ENCODE data around the gene DCTD. TPM values are rescaled to one million over a fixed set of nuclear protein-coding genes. Genes with fewer than 3 reads are reported as not detected.
A peak's percentile ranks its signal among the peaks of the same experiment; 100 is the strongest.

DCTD gene
- total and polyA plus RNA-seq, 2 of the 13 experiments (the other 11 are each of a cell fraction or from before 2014, with no cell fraction given) = 85.1 to 95.3 TPM

GRCh38 chr4:182877326-182877883 lies 39.8 kb downstream of the DCTD start (continued):
- no peak for TF ChIP-seq FOXO4 (CRISPR knock-in tag; conservative IDR thresholded peaks at IDR 0.05)
- TF ChIP-seq ZNF205 (CRISPR knock-in tag; IDR thresholded peaks at IDR 0.05) = peak; percentile 91
- TF ChIP-seq ZFP1 (CRISPR knock-in tag; IDR thresholded peaks at IDR 0.05) = peak; percentile 81; the same call in 1 of the 2 replicates
- 0 out of 2 replicates have a peak, but pooled peaks have one; percentile 59 for TF ChIP-seq PLSCR1 (CRISPR knock-in tag; IDR thresholded peaks at IDR 0.05; ENCODE audit: borderline replicate concordance)
- no peak for TF ChIP-seq ZKSCAN8 (CRISPR knock-in tag; IDR thresholded peaks at IDR 0.05; ENCODE audit: borderline replicate concordance)
- TF ChIP-seq ZNF224 (CRISPR knock-in tag; IDR thresholded peaks at IDR 0.05) = no peak
- TF ChIP-seq ISL2 (CRISPR knock-in tag; IDR thresholded peaks at IDR 0.05) = peak; percentile 81
- no peak for TF ChIP-seq ZNF552 (CRISPR knock-in tag; IDR thresholded peaks at IDR 0.05; ENCODE audit: borderline replicate concordance)
- TF ChIP-seq RCOR2 (CRISPR knock-in tag; IDR thresholded peaks at IDR 0.05) = peak; percentile 99
- no peak for TF ChIP-seq ZFP36 (IDR thresholded peaks at IDR 0.05; ENCODE audit: borderline replicate concordance, low read depth, low read length, partially characterized antibody)
- no peak for TF ChIP-seq TIGD3 (CRISPR knock-in tag; IDR thresholded peaks at IDR 0.05; ENCODE audit: borderline replicate concordance)
- TF ChIP-seq ZNF713 (CRISPR knock-in tag; IDR thresholded peaks at IDR 0.05) = no peak
- no peak for TF ChIP-seq ZNF576 (CRISPR knock-in tag; IDR thresholded peaks at IDR 0.05)
- no peak for TF ChIP-seq THAP7 (CRISPR knock-in tag; IDR thresholded peaks at IDR 0.05)
- TF ChIP-seq ZNF264 (CRISPR knock-in tag; IDR thresholded peaks at IDR 0.05) = peak; percentile 70; the same call in 1 of the 2 replicates
- no peak for TF ChIP-seq RBFOX2 (IDR thresholded peaks at IDR 0.05; ENCODE audit: low read depth, low read length)
- TF ChIP-seq FUBP1 (CRISPR knock-in tag; IDR thresholded peaks at IDR 0.05; ENCODE audit: borderline replicate concordance) = no peak
- TF ChIP-seq MLXIP (CRISPR knock-in tag; IDR thresholded peaks at IDR 0.05; ENCODE audit: borderline replicate concordance) = no peak
- no peak for TF ChIP-seq U2AF2 (IDR thresholded peaks at IDR 0.05; ENCODE audit: low read depth, low read length)
- no peak for TF ChIP-seq ZNF619 (CRISPR knock-in tag; IDR thresholded peaks at IDR 0.05)
- TF ChIP-seq RXRB (CRISPR knock-in tag; IDR thresholded peaks at IDR 0.05; ENCODE audit: borderline replicate concordance) = peak; percentile 76; the same call in 1 of the 2 replicates

Data from HepG2 (cell line).